Measurements from ENCODE around the gene ST8SIA4. TPM values are rescaled to one million over a fixed set of nuclear protein-coding genes. Genes with fewer than 3 reads are reported as not detected.

The ST8SIA4 gene
- total RNA-seq, 1 donor from 2014 or later = 6.3 TPM

- Histone ChIP-seq H3K27ac (ENCODE audit: low read depth, low read length) (no peak overlapping the region), H3K4me1 (ENCODE audit: control insufficient read depth in 3 of 3, insufficient read depth in 3 of 3, low read length in 3 of 3) (no peaks in the 10 kb centered on the region), H3K9me3 (ENCODE audit: control insufficient read depth in 3 of 3, low read length in 3 of 3) (no peaks in the 10 kb centered on the region), H3K36me3 (ENCODE audit: control insufficient read depth in 3 of 3, insufficient read depth in 3 of 3, low read length in 3 of 3) (no peaks in the 10 kb centered on the region), H3K9ac (ENCODE audit: low read depth in 1 of 3, low read length in 3 of 3) (no peak overlapping the region), H3K4me3 (ENCODE audit: low read length in 3 of 3) (no peak overlapping the region), H3K27me3 (ENCODE audit: control insufficient read depth in 3 of 3, insufficient read depth in 3 of 3, low read length in 3 of 3) (no peaks in the 10 kb centered on the region)
These were observed 68.6 kb downstream of the ST8SIA4 start for GRCh38 chr5:100834519-100834918.

GRCh38 chr5:100832252-100833230 is 70.5 kb downstream of the ST8SIA4 start:
- H3K27ac ChIP-seq (ENCODE audit: low read depth, low read length) = no peak overlapping the region
- no peak overlapping the region for H3K9ac ChIP-seq (ENCODE audit: low read depth in 1 of 3, low read length in 3 of 3)
- H3K9me3 ChIP-seq (ENCODE audit: control insufficient read depth in 3 of 3, low read length in 3 of 3) = no peaks in the 10 kb centered on the region
- H3K36me3 ChIP-seq (ENCODE audit: control insufficient read depth in 3 of 3, insufficient read depth in 3 of 3, low read length in 3 of 3) = no peaks in the 10 kb centered on the region
- peaks cover 0 to 2% (median 1%) of the 10 kb centered on the region in 3 donors for H3K4me1 ChIP-seq (ENCODE audit: control insufficient read depth in 3 of 3, insufficient read depth in 3 of 3, low read length in 3 of 3)
- no peak overlapping the region for H3K4me3 ChIP-seq (ENCODE audit: low read length in 3 of 3)
- no peaks in the 10 kb centered on the region for H3K27me3 ChIP-seq (ENCODE audit: control insufficient read depth in 3 of 3, insufficient read depth in 3 of 3, low read length in 3 of 3)

GRCh38 chr5:100828898-100829356 is 74.2 kb downstream of the ST8SIA4 start:
- H3K27me3 ChIP-seq (ENCODE audit: control insufficient read depth in 3 of 3, insufficient read depth in 3 of 3, low read length in 3 of 3) = no peaks in the 10 kb centered on the region
- no peak overlapping the region for H3K4me3 ChIP-seq (ENCODE audit: low read length in 3 of 3)
- peak overlapping the region in 1 of 3 donors; percentile 1 for H3K9ac ChIP-seq (ENCODE audit: low read depth in 1 of 3, low read length in 3 of 3)
- no peaks in the 10 kb centered on the region for H3K36me3 ChIP-seq (ENCODE audit: control insufficient read depth in 3 of 3, insufficient read depth in 3 of 3, low read length in 3 of 3)
- H3K4me1 ChIP-seq (ENCODE audit: control insufficient read depth in 3 of 3, insufficient read depth in 3 of 3, low read length in 3 of 3) = peaks cover 0 to 3% (median 3%) of the 10 kb centered on the region in 3 donors
- H3K27ac ChIP-seq (ENCODE audit: low read depth, low read length) = peak overlapping the region; percentile 23
- no peaks in the 10 kb centered on the region for H3K9me3 ChIP-seq (ENCODE audit: control insufficient read depth in 3 of 3, low read length in 3 of 3)

- peak overlapping the region; percentile 50 for H3K27ac ChIP-seq (ENCODE audit: low read depth, low read length)
- peaks cover 0 to 3% (median 3%) of the 10 kb centered on the region in 3 donors for H3K4me1 ChIP-seq (ENCODE audit: control insufficient read depth in 3 of 3, insufficient read depth in 3 of 3, low read length in 3 of 3)
- peak overlapping the region in 1 of 3 donors; percentile 30 for H3K4me3 ChIP-seq (ENCODE audit: low read length in 3 of 3)
- no peaks in the 10 kb centered on the region for H3K36me3 ChIP-seq (ENCODE audit: control insufficient read depth in 3 of 3, insufficient read depth in 3 of 3, low read length in 3 of 3)
- H3K9ac ChIP-seq (ENCODE audit: low read depth in 1 of 3, low read length in 3 of 3) = peak overlapping the region in 1 of 3 donors; percentile 1
- no peaks in the 10 kb centered on the region for H3K27me3 ChIP-seq (ENCODE audit: control insufficient read depth in 3 of 3, insufficient read depth in 3 of 3, low read length in 3 of 3)
- H3K9me3 ChIP-seq (ENCODE audit: control insufficient read depth in 3 of 3, low read length in 3 of 3) = no peaks in the 10 kb centered on the region
These were observed 74.8 kb downstream of the ST8SIA4 start for GRCh38 chr5:100828071-100828897.

- H3K4me3 ChIP-seq (ENCODE audit: low read length in 3 of 3) = peak overlapping the region in 1 of 3 donors; percentile 30
- no peaks in the 10 kb centered on the region for H3K9me3 ChIP-seq (ENCODE audit: control insufficient read depth in 3 of 3, low read length in 3 of 3)
- peak overlapping the region in 1 of 3 donors; percentile 10 for H3K9ac ChIP-seq (ENCODE audit: low read depth in 1 of 3, low read length in 3 of 3)
- H3K27ac ChIP-seq (ENCODE audit: low read depth, low read length) = peak overlapping the region; percentile 50
- H3K4me1 ChIP-seq (ENCODE audit: control insufficient read depth in 3 of 3, insufficient read depth in 3 of 3, low read length in 3 of 3) = peaks cover 0 to 3% (median 3%) of the 10 kb centered on the region in 3 donors
- H3K27me3 ChIP-seq (ENCODE audit: control insufficient read depth in 3 of 3, insufficient read depth in 3 of 3, low read length in 3 of 3) = no peaks in the 10 kb centered on the region
- H3K36me3 ChIP-seq (ENCODE audit: control insufficient read depth in 3 of 3, insufficient read depth in 3 of 3, low read length in 3 of 3) = no peaks in the 10 kb centered on the region
These were observed 75.6 kb downstream of the ST8SIA4 start for GRCh38 chr5:100827481-100827889.

GRCh38 chr5:100826133-100826532 is 76.9 kb downstream of the ST8SIA4 start:
- H3K27ac ChIP-seq (ENCODE audit: low read depth, low read length) = no peak overlapping the region
- no peaks in the 10 kb centered on the region for H3K27me3 ChIP-seq (ENCODE audit: control insufficient read depth in 3 of 3, insufficient read depth in 3 of 3, low read length in 3 of 3)
- H3K9ac ChIP-seq (ENCODE audit: low read depth in 1 of 3, low read length in 3 of 3) = no peak overlapping the region
- H3K36me3 ChIP-seq (ENCODE audit: control insufficient read depth in 3 of 3, insufficient read depth in 3 of 3, low read length in 3 of 3) = no peaks in the 10 kb centered on the region
- H3K9me3 ChIP-seq (ENCODE audit: control insufficient read depth in 3 of 3, low read length in 3 of 3) = no peaks in the 10 kb centered on the region
- H3K4me3 ChIP-seq (ENCODE audit: low read length in 3 of 3) = no peak overlapping the region
- peaks cover 0 to 3% (median 3%) of the 10 kb centered on the region in 3 donors for H3K4me1 ChIP-seq (ENCODE audit: control insufficient read depth in 3 of 3, insufficient read depth in 3 of 3, low read length in 3 of 3)

- H3K4me3 ChIP-seq (ENCODE audit: low read length in 3 of 3) = no peak overlapping the region
- peaks cover 0 to 3% (median 3%) of the 10 kb centered on the region in 3 donors for H3K4me1 ChIP-seq (ENCODE audit: control insufficient read depth in 3 of 3, insufficient read depth in 3 of 3, low read length in 3 of 3)
- no peaks in the 10 kb centered on the region for H3K27me3 ChIP-seq (ENCODE audit: control insufficient read depth in 3 of 3, insufficient read depth in 3 of 3, low read length in 3 of 3)
- no peaks in the 10 kb centered on the region for H3K9me3 ChIP-seq (ENCODE audit: control insufficient read depth in 3 of 3, low read length in 3 of 3)
- H3K9ac ChIP-seq (ENCODE audit: low read depth in 1 of 3, low read length in 3 of 3) = no peak overlapping the region
- no peaks in the 10 kb centered on the region for H3K36me3 ChIP-seq (ENCODE audit: control insufficient read depth in 3 of 3, insufficient read depth in 3 of 3, low read length in 3 of 3)
- H3K27ac ChIP-seq (ENCODE audit: low read depth, low read length) = no peak overlapping the region
These were observed 78.4 kb downstream of the ST8SIA4 start for GRCh38 chr5:100824635-100825034.

GRCh38 chr5:100823812-100824211 is 79.3 kb downstream of the ST8SIA4 start:
- H3K9ac ChIP-seq (ENCODE audit: low read depth in 1 of 3, low read length in 3 of 3) = no peak overlapping the region
- peaks cover 0 to 3% (median 3%) of the 10 kb centered on the region in 3 donors for H3K4me1 ChIP-seq (ENCODE audit: control insufficient read depth in 3 of 3, insufficient read depth in 3 of 3, low read length in 3 of 3)
- H3K27ac ChIP-seq (ENCODE audit: low read depth, low read length) = no peak overlapping the region
- H3K4me3 ChIP-seq (ENCODE audit: low read length in 3 of 3) = no peak overlapping the region
- H3K27me3 ChIP-seq (ENCODE audit: control insufficient read depth in 3 of 3, insufficient read depth in 3 of 3, low read length in 3 of 3) = no peaks in the 10 kb centered on the region
- no peaks in the 10 kb centered on the region for H3K9me3 ChIP-seq (ENCODE audit: control insufficient read depth in 3 of 3, low read length in 3 of 3)
- H3K36me3 ChIP-seq (ENCODE audit: control insufficient read depth in 3 of 3, insufficient read depth in 3 of 3, low read length in 3 of 3) = no peaks in the 10 kb centered on the region

GRCh38 chr5:100821751-100822150 is 81.3 kb downstream of the ST8SIA4 start:
- Histone ChIP-seq H3K27ac (ENCODE audit: low read depth, low read length) (no peak overlapping the region), H3K9me3 (ENCODE audit: control insufficient read depth in 3 of 3, low read length in 3 of 3) (no peaks in the 10 kb centered on the region), H3K9ac (ENCODE audit: low read depth in 1 of 3, low read length in 3 of 3) (no peak overlapping the region), H3K36me3 (ENCODE audit: control insufficient read depth in 3 of 3, insufficient read depth in 3 of 3, low read length in 3 of 3) (no peaks in the 10 kb centered on the region), H3K27me3 (ENCODE audit: control insufficient read depth in 3 of 3, insufficient read depth in 3 of 3, low read length in 3 of 3) (no peaks in the 10 kb centered on the region), H3K4me3 (ENCODE audit: low read length in 3 of 3) (no peak overlapping the region), H3K4me1 (ENCODE audit: control insufficient read depth in 3 of 3, insufficient read depth in 3 of 3, low read length in 3 of 3) (no peaks in the 10 kb centered on the region)
